GM21515 (cell line): ENCODE results near the gene BIN1.
"Not testable (repeated sequence)": the region's sequence is repeated elsewhere in the genome, so short reads cannot be mapped to it uniquely, and the experiment has no call there.

ENCODE experiments used
- ATAC-seq: cut with Tn5 transposase; IDR thresholded peaks from one replicate; pipeline ENCODE4 v1.9.1; 2021; ENCODE audit not compliant: unreplicated experiment

BIN1 gene

DNA sequence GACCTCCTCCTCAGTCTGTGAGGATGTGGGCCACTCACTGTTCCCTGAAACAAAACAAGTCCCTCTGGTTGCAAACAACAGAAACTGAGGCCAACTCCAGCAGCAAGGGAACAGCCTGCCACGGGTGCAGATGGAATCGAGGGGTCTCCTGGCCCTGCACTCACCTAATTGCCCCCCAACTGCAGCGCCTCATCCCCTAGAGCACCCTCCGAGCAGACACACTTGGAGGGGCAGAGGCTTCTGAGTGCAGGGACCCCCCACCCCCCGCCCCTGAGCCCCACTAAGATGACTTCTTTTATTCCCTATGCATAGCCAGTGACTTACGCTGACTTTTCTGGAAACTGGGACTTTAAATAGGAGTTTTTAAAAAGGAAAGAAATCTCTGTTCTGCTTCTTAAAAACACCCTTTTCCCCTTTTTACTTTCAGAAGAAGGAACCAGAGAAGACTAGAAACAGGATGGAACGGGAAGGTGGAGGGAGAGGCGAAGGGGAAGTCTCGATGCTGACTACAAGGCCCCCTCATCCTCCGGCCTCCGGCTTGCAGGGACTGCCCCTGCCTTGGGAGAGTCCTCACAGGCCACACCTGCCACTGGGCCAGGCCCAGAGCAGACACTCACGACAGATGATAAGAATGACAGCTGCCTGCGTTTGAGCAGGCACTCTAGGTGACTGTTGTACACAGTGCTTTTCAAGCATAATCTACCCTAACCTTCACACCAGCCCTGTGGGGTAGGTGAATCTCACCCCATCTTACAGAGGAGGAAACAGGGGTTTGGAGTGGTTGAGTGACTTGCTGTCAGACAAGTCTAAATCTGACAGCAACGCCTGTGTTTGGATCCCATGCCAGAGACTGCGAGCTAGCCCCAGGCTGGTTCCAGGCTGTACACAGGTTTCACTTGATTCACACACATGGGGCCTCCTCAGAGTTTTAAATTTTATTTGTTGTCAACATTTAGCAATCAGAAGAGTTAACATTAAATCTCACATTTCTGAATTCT is 28.2 kb upstream of the BIN1 start:
- no peak for ATAC-seq

- no peak for ATAC-seq
Measured at GRCh38 chr2:127134235-127134634, 27.3 kb upstream of the BIN1 start.

DNA sequence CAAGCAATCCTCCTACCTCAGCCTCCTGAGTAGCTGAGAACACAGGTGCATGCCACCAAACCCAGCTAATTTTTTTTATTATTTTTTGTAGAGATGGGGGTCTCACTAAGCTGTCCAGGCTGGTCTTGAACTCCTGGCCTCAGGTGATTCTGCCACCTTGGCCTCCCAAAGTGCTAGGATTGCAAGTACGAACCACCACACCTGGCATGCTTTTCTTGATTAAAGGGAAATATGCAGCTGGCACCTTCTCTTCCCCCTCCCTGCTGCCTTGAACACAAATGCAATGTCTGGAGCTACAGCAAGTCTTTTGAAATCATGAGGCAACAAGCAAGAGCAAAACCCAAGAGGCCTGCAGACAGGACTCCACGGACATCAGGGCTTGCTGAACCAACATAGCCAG is 26.8 kb upstream of the BIN1 start:
- no peak for ATAC-seq

DNA sequence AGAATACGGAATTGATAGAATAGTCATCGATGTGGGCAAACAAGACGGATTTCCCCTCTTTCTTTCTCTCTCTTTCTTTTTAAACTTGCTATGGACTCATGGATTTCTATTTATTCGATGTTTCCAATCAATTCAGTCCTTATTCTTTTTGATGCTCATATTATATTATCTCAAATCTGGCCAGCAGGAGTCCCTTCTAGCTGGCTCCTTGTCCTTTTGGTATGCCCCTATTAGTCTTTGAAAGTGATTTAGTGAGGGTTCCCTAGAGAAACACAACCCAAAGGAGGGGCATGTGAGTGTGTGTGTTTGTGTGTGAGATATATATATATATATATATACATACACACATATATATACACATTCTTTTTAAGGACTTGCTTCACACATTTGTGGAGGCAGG is 23.5 kb upstream of the BIN1 start:
- ATAC-seq = no peak

- ATAC-seq = no peak
Measured at GRCh38 chr2:127129937-127130336, 23.0 kb upstream of the BIN1 start.

DNA sequence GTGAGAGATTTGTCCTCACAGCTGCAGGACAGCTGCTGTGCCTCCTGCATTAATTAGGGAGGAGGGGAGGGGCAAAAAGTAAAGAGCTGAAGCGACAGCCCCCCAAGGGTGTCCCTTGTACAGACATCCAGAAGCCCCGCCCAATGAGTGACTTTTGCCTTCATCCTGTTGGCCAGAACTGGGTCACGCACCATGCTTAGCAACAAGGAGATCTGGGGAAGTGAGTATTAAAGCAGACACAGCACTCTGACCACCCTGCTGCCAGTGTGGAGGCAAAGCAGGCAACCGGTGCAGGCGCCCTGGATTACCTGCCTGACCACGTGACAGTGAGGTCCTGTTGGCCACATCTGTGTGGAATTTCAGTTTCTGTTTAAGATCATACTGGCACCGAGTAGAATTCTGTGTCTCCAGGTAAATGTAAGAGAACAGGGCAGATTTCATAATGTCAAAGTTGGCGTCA is 21.5 kb upstream of the BIN1 start:
- ATAC-seq = peak; percentile 96

DNA sequence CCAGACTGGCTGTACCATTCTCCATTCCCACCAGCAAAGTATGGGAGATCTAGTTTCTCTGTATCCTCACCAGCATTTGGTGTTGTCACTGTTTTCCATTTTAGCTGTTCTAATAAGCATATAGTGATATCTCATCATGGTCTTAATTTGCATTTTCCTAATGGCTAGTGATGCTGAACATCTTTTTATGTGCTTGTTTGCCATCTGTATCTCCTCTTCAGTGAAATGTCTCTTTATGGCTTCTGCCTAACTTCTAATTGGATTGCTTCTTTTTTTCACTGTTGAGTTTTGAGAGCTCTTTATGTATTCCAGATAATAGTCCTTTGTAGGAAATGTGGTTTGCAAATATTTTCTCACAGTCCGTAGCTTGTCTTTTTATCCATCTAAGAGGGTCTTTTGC is 18.9 kb upstream of the BIN1 start:
- no peak for ATAC-seq

- ATAC-seq = no peak
Measured at GRCh38 chr2:127124426-127124825, 17.5 kb upstream of the BIN1 start.

GRCh38 chr2:127122361-127123027 is 15.5 kb upstream of the BIN1 start:
- no peak for ATAC-seq

DNA sequence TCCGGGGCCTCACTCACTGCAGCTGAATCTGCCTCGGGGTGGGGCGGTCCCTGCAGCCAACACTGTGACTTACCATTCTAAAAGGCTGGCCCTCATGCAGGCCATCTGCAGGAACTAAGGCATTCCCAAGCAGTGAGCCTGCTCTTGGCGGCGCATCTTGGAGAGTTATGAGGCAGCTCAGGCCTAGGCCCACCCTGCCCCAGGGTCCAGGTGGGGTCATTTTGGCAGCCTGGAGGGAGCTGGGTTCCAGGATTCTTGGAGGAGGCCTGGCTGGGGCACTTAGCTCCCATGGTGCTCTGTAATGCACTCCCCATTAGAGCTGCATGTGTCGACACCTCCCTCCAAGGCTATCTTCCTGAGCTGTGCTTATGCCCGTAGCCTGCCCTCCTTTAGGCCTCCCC is 14.8 kb upstream of the BIN1 start:
- ATAC-seq = no peak

- no peak for ATAC-seq
Measured at GRCh38 chr2:127121353-127121752, 14.4 kb upstream of the BIN1 start.

GRCh38 chr2:127120408-127120807 is 13.5 kb upstream of the BIN1 start:
- not testable (repeated sequence) for ATAC-seq

DNA sequence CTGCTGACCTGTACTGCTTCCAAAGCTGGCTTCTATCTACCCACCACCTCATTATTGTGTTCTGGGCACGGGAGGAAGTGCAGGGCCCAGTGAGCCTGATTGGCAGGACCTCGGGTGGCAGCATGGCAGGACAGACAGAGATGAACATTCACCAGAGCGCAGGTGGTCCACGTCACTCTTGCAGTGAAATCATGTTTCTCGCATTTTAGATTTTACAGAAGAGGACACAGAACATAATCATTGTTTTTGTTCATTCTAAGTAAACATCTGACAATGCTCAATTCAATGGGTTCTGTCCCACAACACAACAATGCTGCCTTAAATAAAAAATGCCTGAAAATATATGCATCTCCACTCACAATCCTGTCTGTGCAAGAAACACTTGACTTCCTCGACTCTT is 11.5 kb upstream of the BIN1 start:
- no peak for ATAC-seq

DNA sequence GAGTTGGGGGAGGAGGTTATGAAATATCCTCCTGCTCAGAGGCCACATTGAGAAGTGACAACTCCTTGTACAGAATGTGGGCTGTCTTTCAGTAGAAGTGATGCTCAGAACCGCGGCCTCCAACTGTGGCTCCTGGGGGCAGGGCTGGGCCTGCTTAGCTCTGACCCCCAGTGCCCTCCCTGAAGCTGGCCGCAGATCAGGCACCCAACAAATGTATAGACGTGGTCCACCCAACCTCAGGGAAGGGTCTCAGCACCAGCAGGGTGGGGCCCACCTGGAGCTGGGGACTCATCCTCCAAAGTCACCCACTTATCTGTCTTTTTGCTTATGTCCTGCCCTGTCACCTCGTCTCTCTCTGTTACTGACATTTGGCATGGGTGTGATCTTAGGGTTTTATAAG is 11.1 kb upstream of the BIN1 start:
- ATAC-seq = no peak

DNA sequence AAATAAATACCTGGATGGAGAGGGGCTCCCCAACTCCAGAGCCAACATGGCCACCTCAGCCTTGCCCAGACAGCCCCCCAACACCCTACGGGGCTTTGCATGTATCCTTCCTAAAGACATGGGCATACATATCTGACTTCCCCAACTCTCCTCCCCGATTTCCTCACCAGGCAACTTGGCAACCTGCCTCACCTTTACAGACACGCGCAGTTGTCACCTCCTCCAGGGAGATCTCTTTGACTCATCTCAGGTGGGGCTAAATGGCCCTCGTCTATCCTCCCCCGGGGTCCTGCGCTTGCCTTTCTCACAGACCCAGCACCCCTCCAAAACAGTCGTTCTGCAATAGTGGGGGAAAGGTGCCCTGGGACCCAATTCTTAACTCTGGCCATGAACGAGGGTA is 10.6 kb upstream of the BIN1 start:
- ATAC-seq = no peak

- ATAC-seq = no peak
Measured at GRCh38 chr2:127115471-127116199, 8.7 kb upstream of the BIN1 start.

GRCh38 chr2:127110985-127111384 is 4.0 kb upstream of the BIN1 start:
- no peak for ATAC-seq

- no peak for ATAC-seq
Measured at GRCh38 chr2:127108090-127108523, 1.2 kb upstream of the BIN1 start.

GRCh38 chr2:127107622-127107999 is 657 bp upstream of the BIN1 start:
- no peak for ATAC-seq

GRCh38 chr2:127106457-127106990 is 430 bp downstream of the BIN1 start:
- peak; percentile 10 for ATAC-seq
